A673 (cell line): ENCODE measurements around the gene IFT122. TPM values are rescaled to one million over a fixed set of nuclear protein-coding genes. Genes with fewer than 3 reads are reported as not detected.
A peak's percentile ranks its signal among the peaks of the same experiment; 100 is the strongest.

Source experiments
- BruUV-seq: library from RNA; stranded (reverse); fragments of 400-500 nt; replicated peaks from 2 replicates; lab custom pipeline; 2021; lab: Mats Ljungman, UMichigan
- CTCF ChIA-PET: fragments of 300-600 bp; sonication (Branson Sonifier 250); formaldehyde crosslinking; loops from one replicate; lab custom pipeline; 2022; ENCODE audit warnings: antibody characterized with exemption; lab: Charles Lee
- POLR2A ChIA-PET: fragments of 300-600 bp; sonication (Branson Sonifier 250); formaldehyde crosslinking; loops from one replicate; lab custom pipeline; 2022; ENCODE audit warnings: antibody characterized with exemption; ENCODE audit not compliant: low non-redundant PET; lab: Charles Lee
- DNase-seq: peaks from one replicate; pipeline ENCODE4 v3.0.0-alpha.2; 2015; ENCODE audit warnings: low spot score
- H3K27ac ChIP-seq: fragments of 200-600 bp; sonication (generic); 2 replicates; pipeline ENCODE4 v1.5.1; 2016; ENCODE audit warnings: mixed run types, low read depth, mild to moderate bottlenecking, mixed read lengths, antibody characterized with exemption, low read length; ENCODE audit not compliant: poor library complexity, severe bottlenecking
- H3K27me3 ChIP-seq: fragments of 200-600 bp; sonication (generic); replicated peaks from 2 replicates; pipeline ENCODE4 v1.6.1; 2017; ENCODE audit warnings: mixed run types, low read depth, mild to moderate bottlenecking, mixed read lengths, antibody characterized with exemption, low read length; ENCODE audit not compliant: insufficient read depth, poor library complexity
- H3K36me3 ChIP-seq: fragments of 200-600 bp; sonication (generic); 2 replicates; pipeline ENCODE4 v1.6.1; 2016; ENCODE audit warnings: mixed run types, mild to moderate bottlenecking, mixed read lengths, antibody characterized with exemption, low read length; ENCODE audit not compliant: insufficient read depth, poor library complexity, severe bottlenecking
- H3K4me1 ChIP-seq: fragments of 200-600 bp; sonication (generic); 2 replicates; pipeline ENCODE4 v1.6.1; 2017; ENCODE audit warnings: mixed run types, mild to moderate bottlenecking, mixed read lengths, antibody characterized with exemption, low read length; ENCODE audit not compliant: insufficient read depth, poor library complexity, severe bottlenecking
- H3K4me3 ChIP-seq: fragments of 200-600 bp; sonication (generic); 2 replicates; pipeline ENCODE4 v1.5.1; 2016; ENCODE audit warnings: low read depth, mixed run types, mild to moderate bottlenecking, mixed read lengths, low read length; ENCODE audit not compliant: poor library complexity, severe bottlenecking
- H3K9me3 ChIP-seq: fragments of 200-600 bp; sonication (generic); 2 replicates; pipeline ENCODE4 v1.6.1; 2016; ENCODE audit warnings: mixed run types, low read depth, mild to moderate bottlenecking, mixed read lengths, antibody characterized with exemption, low read length; ENCODE audit not compliant: poor library complexity, severe bottlenecking
- CTCF ChIP-seq: fragments of 300-800, 200-600 bp; sonication (generic); conservative IDR thresholded peaks from 2 replicates; pipeline ENCODE4 v1.5.1; 2017; ENCODE audit warnings: low read depth, mild to moderate bottlenecking, antibody characterized with exemption, low read length, moderate library complexity, mixed read lengths
- EZH2 ChIP-seq: fragments of 200-600 bp; sonication (generic); IDR thresholded peaks from 2 replicates; pipeline ENCODE4 v1.6.1; 2017; ENCODE audit warnings: borderline replicate concordance, low read depth, mild to moderate bottlenecking, mixed read lengths, antibody characterized with exemption, low read length; ENCODE audit not compliant: poor library complexity, severe bottlenecking
- intact Hi-C: fragments of 100-400 bp; cut with micrococcal nuclease; formaldehyde crosslinking; loops from one replicate; pipeline ENCODE4 v1.10.0; 2022; ENCODE audit not compliant: unreplicated experiment
- total RNA-seq: library from RNA; stranded (reverse); gene quantifications from 2 replicates; pipeline ENCODE4 v1.2.3, GENCODE V29; 2021

Gene IFT122
- total RNA-seq, 1 experiment from 2014 or later, result 48.2 TPM

- CTCF ChIA-PET, result no interaction called here
- no peaks in the 10 kb centered on the region for H3K27me3 ChIP-seq
- H3K36me3 ChIP-seq, result peaks cover 23% of the 10 kb centered on the region
- BruUV-seq, result TSS peak; percentile 46
- H3K4me3 ChIP-seq, result peak overlapping the region; percentile 79
- peaks cover 24% of the 10 kb centered on the region for H3K4me1 ChIP-seq
- POLR2A ChIA-PET, result interaction anchor here (0.6 to 0.9 kb wide), 3 partner anchors 13 to 678 kb away, joined by 3 to 5 read pairs (median 3); no protein-coding TSS in a partner anchor
- peak overlapping the region; percentile 91 for H3K27ac ChIP-seq
- no peak for DNase-seq
- no peak for TF ChIP-seq EZH2
- no peak for TF ChIP-seq CTCF
- intact Hi-C loops, result no loop called here
- H3K9me3 ChIP-seq, result no peaks in the 10 kb centered on the region
Observed at GRCh38 chr3:129440618-129441190, 680 bp downstream of the IFT122 start.

GRCh38 chr3:129441215-129441614, 1.2 kb downstream of the IFT122 start:
- no TSS peak for BruUV-seq
- intact Hi-C loops, result no loop called here

GRCh38 chr3:129441782-129442181, 1.8 kb downstream of the IFT122 start:
- no TSS peak for BruUV-seq
- peak overlapping the region; percentile 91 for H3K27ac ChIP-seq
- ChIA-PET CTCF (no interaction called here), POLR2A (no interaction called here)
- no peak for DNase-seq
- no peaks in the 10 kb centered on the region for H3K27me3 ChIP-seq
- H3K36me3 ChIP-seq, result peaks cover 12% of the 10 kb centered on the region
- H3K4me3 ChIP-seq, result peak overlapping the region; percentile 79
- H3K4me1 ChIP-seq, result peaks cover 24% of the 10 kb centered on the region
- intact Hi-C loops, result no loop called here
- TF ChIP-seq CTCF (no peak), EZH2 (no peak)
- H3K9me3 ChIP-seq, result no peaks in the 10 kb centered on the region

More at GRCh38 chr3:129441215-129441614, 1.2 kb downstream of the IFT122 start:
- no peaks in the 10 kb centered on the region for H3K9me3 ChIP-seq
- DNase-seq, result no peak
- no peak for TF ChIP-seq EZH2
- TF ChIP-seq CTCF, result no peak
- peaks cover 24% of the 10 kb centered on the region for H3K4me1 ChIP-seq
- H3K4me3 ChIP-seq, result peak overlapping the region; percentile 79
- H3K27ac ChIP-seq, result peak overlapping the region; percentile 91
- ChIA-PET POLR2A (no interaction called here), CTCF (no interaction called here)
- H3K27me3 ChIP-seq, result no peaks in the 10 kb centered on the region
- peaks cover 18% of the 10 kb centered on the region for H3K36me3 ChIP-seq
